Nephron progenitor cell (in vitro differentiated cells): ENCODE results near the gene DGCR2.

ENCODE experiments used
- DNase-seq: peaks from one replicate; pipeline ENCODE4 v3.0.0; 2021
- H3K27ac Mint-ChIP-seq: 2 replicates; pipeline ENCODE4 v1.8.0; 2021; ENCODE audit warnings: mild to moderate bottlenecking, moderate library complexity, mixed read lengths
- H3K27me3 Mint-ChIP-seq: 2 replicates; pipeline ENCODE4 v1.8.0; 2021; ENCODE audit warnings: mild to moderate bottlenecking, low read depth, mixed read lengths; ENCODE audit not compliant: poor library complexity
- H3K36me3 Mint-ChIP-seq: 2 replicates; pipeline ENCODE4 v1.8.0; 2021; ENCODE audit warnings: low read depth, mixed read lengths
- H3K4me1 Mint-ChIP-seq: 2 replicates; pipeline ENCODE4 v1.8.0; 2021; ENCODE audit warnings: mixed read lengths
- H3K4me3 Mint-ChIP-seq: 2 replicates; pipeline ENCODE4 v1.8.0; 2021; ENCODE audit warnings: mild to moderate bottlenecking, moderate library complexity, mixed read lengths
- H3K9me3 Mint-ChIP-seq: 2 replicates; pipeline ENCODE4 v1.8.0; 2021; ENCODE audit warnings: mild to moderate bottlenecking, moderate library complexity, mixed read lengths
- TF ChIP-seq, protein P1 (sequence below): fragments of 200-600 bp; sonication (generic); IDR thresholded peaks from 2 replicates; pipeline ENCODE4 v1.5.0; 2021; ENCODE audit warnings: antibody characterized with exemption

DGCR2 gene

GRCh38 chr22:19065929-19066328, 56.3 kb downstream of the DGCR2 start:
- Mint-ChIP-seq H3K27ac (no peak overlapping the region), H3K36me3 (peaks cover 39% of the 10 kb centered on the region), H3K27me3 (peaks cover 5% of the 10 kb centered on the region), H3K9me3 (no peaks in the 10 kb centered on the region), H3K4me1 (peaks cover 8% of the 10 kb centered on the region), H3K4me3 (no peak overlapping the region)
- DNase-seq = no peak
- TF ChIP-seq, protein P1, sequence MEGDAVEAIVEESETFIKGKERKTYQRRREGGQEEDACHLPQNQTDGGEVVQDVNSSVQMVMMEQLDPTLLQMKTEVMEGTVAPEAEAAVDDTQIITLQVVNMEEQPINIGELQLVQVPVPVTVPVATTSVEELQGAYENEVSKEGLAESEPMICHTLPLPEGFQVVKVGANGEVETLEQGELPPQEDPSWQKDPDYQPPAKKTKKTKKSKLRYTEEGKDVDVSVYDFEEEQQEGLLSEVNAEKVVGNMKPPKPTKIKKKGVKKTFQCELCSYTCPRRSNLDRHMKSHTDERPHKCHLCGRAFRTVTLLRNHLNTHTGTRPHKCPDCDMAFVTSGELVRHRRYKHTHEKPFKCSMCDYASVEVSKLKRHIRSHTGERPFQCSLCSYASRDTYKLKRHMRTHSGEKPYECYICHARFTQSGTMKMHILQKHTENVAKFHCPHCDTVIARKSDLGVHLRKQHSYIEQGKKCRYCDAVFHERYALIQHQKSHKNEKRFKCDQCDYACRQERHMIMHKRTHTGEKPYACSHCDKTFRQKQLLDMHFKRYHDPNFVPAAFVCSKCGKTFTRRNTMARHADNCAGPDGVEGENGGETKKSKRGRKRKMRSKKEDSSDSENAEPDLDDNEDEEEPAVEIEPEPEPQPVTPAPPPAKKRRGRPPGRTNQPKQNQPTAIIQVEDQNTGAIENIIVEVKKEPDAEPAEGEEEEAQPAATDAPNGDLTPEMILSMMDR = no peak

- Mint-ChIP-seq H3K4me3 (no peak overlapping the region), H3K27me3 (peaks cover 5% of the 10 kb centered on the region), H3K4me1 (peaks cover 8% of the 10 kb centered on the region), H3K9me3 (no peaks in the 10 kb centered on the region), H3K36me3 (peaks cover 38% of the 10 kb centered on the region), H3K27ac (no peak overlapping the region)
- TF ChIP-seq, protein P1 = no peak
- no peak for DNase-seq
These were observed 56.8 kb downstream of the DGCR2 start for GRCh38 chr22:19065298-19065859.

GRCh38 chr22:19064354-19065054, 57.7 kb downstream of the DGCR2 start:
- TF ChIP-seq, protein P1 = no peak

GRCh38 chr22:19063581-19064353, 58.4 kb downstream of the DGCR2 start:
- no peak overlapping the region for H3K27ac Mint-ChIP-seq
- no peak for DNase-seq

More at GRCh38 chr22:19064354-19065054, 57.7 kb downstream of the DGCR2 start:
- peaks cover 8% of the 10 kb centered on the region for H3K4me1 Mint-ChIP-seq
- no peak overlapping the region for H3K4me3 Mint-ChIP-seq
- H3K27ac Mint-ChIP-seq = no peak overlapping the region
- H3K36me3 Mint-ChIP-seq = peaks cover 31% of the 10 kb centered on the region
- H3K27me3 Mint-ChIP-seq = peaks cover 5% of the 10 kb centered on the region
- DNase-seq = no peak
- no peaks in the 10 kb centered on the region for H3K9me3 Mint-ChIP-seq

GRCh38 chr22:19062943-19063308, 59.3 kb downstream of the DGCR2 start:
- Mint-ChIP-seq H3K4me1 (peaks cover 8% of the 10 kb centered on the region), H3K36me3 (peaks cover 33% of the 10 kb centered on the region), H3K27ac (no peak overlapping the region), H3K4me3 (no peak overlapping the region), H3K27me3 (peaks cover 2% of the 10 kb centered on the region), H3K9me3 (no peaks in the 10 kb centered on the region)
- TF ChIP-seq, protein P1 = no peak
- DNase-seq = no peak

More at GRCh38 chr22:19063581-19064353, 58.4 kb downstream of the DGCR2 start:
- Mint-ChIP-seq H3K9me3 (no peaks in the 10 kb centered on the region), H3K4me3 (no peak overlapping the region), H3K36me3 (peaks cover 36% of the 10 kb centered on the region), H3K4me1 (peaks cover 8% of the 10 kb centered on the region), H3K27me3 (peaks cover 5% of the 10 kb centered on the region)
- TF ChIP-seq, protein P1 = no peak
